GM23338 (cell line): ENCODE results near the gene LRRFIP2. TPM values are rescaled to one million over a fixed set of nuclear protein-coding genes. Genes with fewer than 3 reads are reported as not detected.

ENCODE experiments used
- ATAC-seq: fragments of 200-7000 bp; cut with Tn5 transposase; 3 replicates; pipeline ENCODE4 v1.9.1; 2020
- DNase-seq: peaks from one replicate; pipeline ENCODE4 v3.0.0-alpha.2; 2015; ENCODE audit warnings: low spot score
- H2AFZ ChIP-seq: fragments of 200-600 bp; sonication (generic); 2 replicates; pipeline ENCODE4 v1.8.0; 2016; ENCODE audit warnings: antibody characterized with exemption, mild to moderate bottlenecking, moderate library complexity
- H3F3A ChIP-seq: fragments of 200-600 bp; sonication (generic); replicated peaks from 2 replicates; pipeline ENCODE4 v1.8.0; 2017; ENCODE audit warnings: antibody characterized with exemption, mixed run types, low read depth
- H3K27ac ChIP-seq: fragments of 200-600 bp; sonication (generic); 2 replicates; pipeline ENCODE4 v1.6.1; 2016; ENCODE audit warnings: low read depth
- H3K27me3 ChIP-seq: fragments of 200-600 bp; sonication (generic); 2 replicates; pipeline ENCODE4 v1.8.0; 2016; ENCODE audit warnings: mild to moderate bottlenecking, mixed run types, moderate library complexity; ENCODE audit not compliant: insufficient read depth
- H3K36me3 ChIP-seq: fragments of 200-600 bp; sonication (generic); 2 replicates; pipeline ENCODE4 v1.8.0; 2016; ENCODE audit warnings: mild to moderate bottlenecking; ENCODE audit not compliant: insufficient read depth
- H3K4me1 ChIP-seq: fragments of 200-600 bp; sonication (generic); 2 replicates; pipeline ENCODE4 v1.8.0; 2016; ENCODE audit warnings: mild to moderate bottlenecking, moderate library complexity; ENCODE audit not compliant: insufficient read depth
- H3K4me2 ChIP-seq: fragments of 200-600 bp; sonication (generic); 2 replicates; pipeline ENCODE4 v1.7.1; 2017; ENCODE audit warnings: mixed run types
- H3K4me3 ChIP-seq: fragments of 200-600 bp; sonication (generic); 2 replicates; pipeline ENCODE4 v1.6.1; 2016; ENCODE audit warnings: mixed run types
- H3K79me2 ChIP-seq: fragments of 200-600 bp; sonication (generic); replicated peaks from 2 replicates; pipeline ENCODE4 v1.8.0; 2017; ENCODE audit warnings: mild to moderate bottlenecking; ENCODE audit not compliant: insufficient read depth
- H3K9me2 ChIP-seq: fragments of 200-600 bp; sonication (generic); 2 replicates; pipeline ENCODE4 v1.8.0; 2017; ENCODE audit not compliant: insufficient read depth
- H4K20me1 ChIP-seq: fragments of 200-600 bp; sonication (generic); replicated peaks from 2 replicates; pipeline ENCODE4 v1.8.0; 2017; ENCODE audit warnings: mild to moderate bottlenecking; ENCODE audit not compliant: insufficient read depth
- H3K27ac Mint-ChIP-seq: 2 replicates; pipeline ENCODE4 v1.8.0; 2020; ENCODE audit warnings: inconsistent platforms, mild to moderate bottlenecking, moderate library complexity, mixed read lengths
- H3K27me3 Mint-ChIP-seq: 3 replicates; pipeline ENCODE4 v1.8.0; 2022; ENCODE audit warnings: low read depth, mild to moderate bottlenecking, moderate library complexity, mixed read lengths, inconsistent platforms; ENCODE audit not compliant: insufficient read depth, poor library complexity
- H3K36me3 Mint-ChIP-seq: 3 replicates; pipeline ENCODE4 v1.8.0; 2021; ENCODE audit warnings: low read depth, mild to moderate bottlenecking, inconsistent platforms, moderate library complexity, mixed read lengths
- H3K4me1 Mint-ChIP-seq: 3 replicates; pipeline ENCODE4 v1.8.0; 2020; ENCODE audit warnings: mild to moderate bottlenecking, inconsistent platforms, mixed read lengths
- H3K4me3 Mint-ChIP-seq: 3 replicates; pipeline ENCODE4 v1.8.0; 2021; ENCODE audit warnings: moderate library complexity, mild to moderate bottlenecking, inconsistent platforms, mixed read lengths
- H3K9me3 Mint-ChIP-seq: 3 replicates; pipeline ENCODE4 v1.8.0; 2020; ENCODE audit warnings: moderate library complexity, mild to moderate bottlenecking, inconsistent platforms, mixed read lengths
- CREB1 ChIP-seq: fragments of 250-450 bp; sonication (Bioruptor Pico); IDR thresholded peaks from 2 replicates; pipeline ENCODE4 v1.5.0; 2020; ENCODE audit warnings: low read depth, mild to moderate bottlenecking, moderate library complexity
- EZH2 ChIP-seq: fragments of 200-600 bp; sonication (generic); IDR thresholded peaks from one replicate; pipeline ENCODE4 v1.8.0; 2017; ENCODE audit warnings: antibody characterized with exemption, mild to moderate bottlenecking, low read depth; ENCODE audit not compliant: unreplicated experiment
- JUNB ChIP-seq: IDR thresholded peaks from one replicate; pipeline ENCODE4 v1.6.1; 2016; ENCODE audit warnings: antibody characterized with exemption; ENCODE audit not compliant: unreplicated experiment
- NANOG ChIP-seq: IDR thresholded peaks from 2 replicates; pipeline ENCODE4 v1.6.1; 2016; ENCODE audit warnings: antibody characterized with exemption, borderline replicate concordance
- POLR2AphosphoS5 ChIP-seq: IDR thresholded peaks from 2 replicates; pipeline ENCODE4 v1.6.1; 2016; ENCODE audit warnings: antibody characterized with exemption, low read depth
- ZNF331 ChIP-seq: fragments of 250-450 bp; sonication (Bioruptor Pico); IDR thresholded peaks from 2 replicates; pipeline ENCODE4 v1.5.0; 2020; ENCODE audit warnings: low read depth, mild to moderate bottlenecking, moderate library complexity
- polyA plus RNA-seq: library from polyadenylated mRNA; unstranded; fragments of >200 nt; fragmentation: Nextera tagmentation; extraction: Ambion mirVana; gene quantifications from 2 replicates; pipeline ENCODE4 v1.2.1, GENCODE V29; 2016
- total RNA-seq: library from RNA; depleted of rRNA; stranded (reverse); fragments of >200 nt; shearing (Covaris generic); gene quantifications from 2 replicates; pipeline ENCODE4 v1.2.3, GENCODE V29; 2014
- TF ChIP-seq, protein P1 (sequence below), 2 experiments: fragments of 200-600 bp in 1 of 2; sonication (generic) in 1 of 2; conservative IDR thresholded peaks; 2 replicates each; pipeline versions ENCODE4 v1.5.1 to v1.6.1; 2016 to 2017; ENCODE audit warnings: antibody characterized with exemption in 2 of 2, low read depth in 2 of 2, mild to moderate bottlenecking in 2 of 2, moderate library complexity in 1 of 2
- TF ChIP-seq, protein P2 (sequence below): fragments of 250-450 bp; sonication (Bioruptor Pico); IDR thresholded peaks from 2 replicates; pipeline ENCODE4 v1.5.0; 2020; ENCODE audit warnings: mild to moderate bottlenecking, moderate library complexity

The LRRFIP2 gene
- total and polyA plus RNA-seq, 2 experiments from 2014 or later = 20.3 to 29.0 TPM

DNA sequence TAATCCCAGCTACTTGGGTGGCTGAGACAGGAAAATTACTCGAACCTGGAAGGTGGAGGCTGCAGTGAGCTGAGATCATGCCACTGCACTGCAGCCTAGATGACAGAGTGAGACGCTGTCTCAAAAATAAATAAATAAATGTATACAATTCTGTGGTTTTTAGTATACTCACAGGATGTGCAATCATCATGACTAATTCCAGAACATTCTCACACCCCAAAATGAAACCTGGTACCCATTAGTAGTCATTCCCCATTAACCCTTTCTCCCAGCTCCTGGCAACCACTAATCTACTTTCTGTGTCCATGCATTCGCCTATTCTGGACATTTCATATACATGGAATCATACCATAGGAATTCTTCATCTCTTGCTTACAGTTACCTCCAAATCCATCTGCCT, 44.5 kb downstream of the LRRFIP2 start:
- H3K27me3 Mint-ChIP-seq = no peaks in the 10 kb centered on the region
- no peak overlapping the region for H3K27ac ChIP-seq
- H3K27ac Mint-ChIP-seq = no peak overlapping the region
- H3K36me3 ChIP-seq = no peaks in the 10 kb centered on the region
- no peaks in the 10 kb centered on the region for H3K36me3 Mint-ChIP-seq
- H3K4me1 ChIP-seq = peaks cover 10% of the 10 kb centered on the region; the same call in 1 of the 2 replicates
- no peak overlapping the region for H3K4me2 ChIP-seq
- no peaks in the 10 kb centered on the region for H3K27me3 ChIP-seq
- no peaks in the 10 kb centered on the region for H3F3A ChIP-seq
- no peaks in the 10 kb centered on the region for H3K9me2 ChIP-seq
- ATAC-seq = no peak
- H3K4me3 Mint-ChIP-seq = no peak overlapping the region
- no peak for DNase-seq
- no peak overlapping the region for H2AFZ ChIP-seq
- H3K9me3 Mint-ChIP-seq = no peaks in the 10 kb centered on the region
- peaks cover 10% of the 10 kb centered on the region; the same call in 2 of the 3 replicates for H3K4me1 Mint-ChIP-seq
- TF ChIP-seq, protein P1, sequence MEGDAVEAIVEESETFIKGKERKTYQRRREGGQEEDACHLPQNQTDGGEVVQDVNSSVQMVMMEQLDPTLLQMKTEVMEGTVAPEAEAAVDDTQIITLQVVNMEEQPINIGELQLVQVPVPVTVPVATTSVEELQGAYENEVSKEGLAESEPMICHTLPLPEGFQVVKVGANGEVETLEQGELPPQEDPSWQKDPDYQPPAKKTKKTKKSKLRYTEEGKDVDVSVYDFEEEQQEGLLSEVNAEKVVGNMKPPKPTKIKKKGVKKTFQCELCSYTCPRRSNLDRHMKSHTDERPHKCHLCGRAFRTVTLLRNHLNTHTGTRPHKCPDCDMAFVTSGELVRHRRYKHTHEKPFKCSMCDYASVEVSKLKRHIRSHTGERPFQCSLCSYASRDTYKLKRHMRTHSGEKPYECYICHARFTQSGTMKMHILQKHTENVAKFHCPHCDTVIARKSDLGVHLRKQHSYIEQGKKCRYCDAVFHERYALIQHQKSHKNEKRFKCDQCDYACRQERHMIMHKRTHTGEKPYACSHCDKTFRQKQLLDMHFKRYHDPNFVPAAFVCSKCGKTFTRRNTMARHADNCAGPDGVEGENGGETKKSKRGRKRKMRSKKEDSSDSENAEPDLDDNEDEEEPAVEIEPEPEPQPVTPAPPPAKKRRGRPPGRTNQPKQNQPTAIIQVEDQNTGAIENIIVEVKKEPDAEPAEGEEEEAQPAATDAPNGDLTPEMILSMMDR (conservative IDR thresholded peaks at IDR 0.05; ENCODE audit: low read depth in 2 of 2) = no peak
- no peaks in the 10 kb centered on the region for H4K20me1 ChIP-seq
- no peak overlapping the region for H3K4me3 ChIP-seq
- H3K79me2 ChIP-seq = peaks cover 5% of the 10 kb centered on the region; the same call in 1 of the 2 replicates

DNA sequence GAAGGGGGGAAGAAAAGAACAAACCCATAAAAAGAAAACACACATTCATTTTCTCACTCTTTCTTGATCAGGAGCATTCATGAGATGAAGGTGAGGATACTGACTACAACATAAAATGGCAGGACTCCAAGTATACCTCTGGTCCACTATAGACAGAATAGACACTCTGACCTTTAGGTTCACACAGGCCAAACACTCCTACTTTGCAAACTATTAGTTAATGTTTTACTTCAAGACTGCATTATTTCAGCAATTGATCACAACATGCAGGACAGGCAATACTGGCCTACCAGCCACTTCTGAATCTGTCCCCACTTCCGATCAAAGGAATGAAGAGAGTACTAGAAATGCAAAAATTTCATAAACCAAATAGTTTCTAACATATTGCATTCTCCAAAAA, 47.0 kb downstream of the LRRFIP2 start:
- Mint-ChIP-seq H3K4me3 (no peak overlapping the region), H3K27me3 (no peaks in the 10 kb centered on the region), H3K9me3 (no peaks in the 10 kb centered on the region), H3K36me3 (no peaks in the 10 kb centered on the region), H3K4me1 (peaks cover 8% of the 10 kb centered on the region; the same call in 2 of the 3 replicates), H3K27ac (no peak overlapping the region)
- no peaks in the 10 kb centered on the region for H3K36me3 ChIP-seq
- ATAC-seq (no peak), DNase-seq (no peak)
- peaks cover 7% of the 10 kb centered on the region; the same call in 1 of the 2 replicates for H3K4me1 ChIP-seq
- no peak overlapping the region for H3K27ac ChIP-seq
- H3F3A ChIP-seq = no peaks in the 10 kb centered on the region
- H3K9me2 ChIP-seq = no peaks in the 10 kb centered on the region
- no peaks in the 10 kb centered on the region for H4K20me1 ChIP-seq
- H2AFZ ChIP-seq = no peak overlapping the region
- no peaks in the 10 kb centered on the region for H3K27me3 ChIP-seq
- no peaks in the 10 kb centered on the region for H3K79me2 ChIP-seq
- no peak overlapping the region for H3K4me3 ChIP-seq
- H3K4me2 ChIP-seq = no peak overlapping the region
- TF ChIP-seq JUNB = no peak
- TF ChIP-seq, protein P2, sequence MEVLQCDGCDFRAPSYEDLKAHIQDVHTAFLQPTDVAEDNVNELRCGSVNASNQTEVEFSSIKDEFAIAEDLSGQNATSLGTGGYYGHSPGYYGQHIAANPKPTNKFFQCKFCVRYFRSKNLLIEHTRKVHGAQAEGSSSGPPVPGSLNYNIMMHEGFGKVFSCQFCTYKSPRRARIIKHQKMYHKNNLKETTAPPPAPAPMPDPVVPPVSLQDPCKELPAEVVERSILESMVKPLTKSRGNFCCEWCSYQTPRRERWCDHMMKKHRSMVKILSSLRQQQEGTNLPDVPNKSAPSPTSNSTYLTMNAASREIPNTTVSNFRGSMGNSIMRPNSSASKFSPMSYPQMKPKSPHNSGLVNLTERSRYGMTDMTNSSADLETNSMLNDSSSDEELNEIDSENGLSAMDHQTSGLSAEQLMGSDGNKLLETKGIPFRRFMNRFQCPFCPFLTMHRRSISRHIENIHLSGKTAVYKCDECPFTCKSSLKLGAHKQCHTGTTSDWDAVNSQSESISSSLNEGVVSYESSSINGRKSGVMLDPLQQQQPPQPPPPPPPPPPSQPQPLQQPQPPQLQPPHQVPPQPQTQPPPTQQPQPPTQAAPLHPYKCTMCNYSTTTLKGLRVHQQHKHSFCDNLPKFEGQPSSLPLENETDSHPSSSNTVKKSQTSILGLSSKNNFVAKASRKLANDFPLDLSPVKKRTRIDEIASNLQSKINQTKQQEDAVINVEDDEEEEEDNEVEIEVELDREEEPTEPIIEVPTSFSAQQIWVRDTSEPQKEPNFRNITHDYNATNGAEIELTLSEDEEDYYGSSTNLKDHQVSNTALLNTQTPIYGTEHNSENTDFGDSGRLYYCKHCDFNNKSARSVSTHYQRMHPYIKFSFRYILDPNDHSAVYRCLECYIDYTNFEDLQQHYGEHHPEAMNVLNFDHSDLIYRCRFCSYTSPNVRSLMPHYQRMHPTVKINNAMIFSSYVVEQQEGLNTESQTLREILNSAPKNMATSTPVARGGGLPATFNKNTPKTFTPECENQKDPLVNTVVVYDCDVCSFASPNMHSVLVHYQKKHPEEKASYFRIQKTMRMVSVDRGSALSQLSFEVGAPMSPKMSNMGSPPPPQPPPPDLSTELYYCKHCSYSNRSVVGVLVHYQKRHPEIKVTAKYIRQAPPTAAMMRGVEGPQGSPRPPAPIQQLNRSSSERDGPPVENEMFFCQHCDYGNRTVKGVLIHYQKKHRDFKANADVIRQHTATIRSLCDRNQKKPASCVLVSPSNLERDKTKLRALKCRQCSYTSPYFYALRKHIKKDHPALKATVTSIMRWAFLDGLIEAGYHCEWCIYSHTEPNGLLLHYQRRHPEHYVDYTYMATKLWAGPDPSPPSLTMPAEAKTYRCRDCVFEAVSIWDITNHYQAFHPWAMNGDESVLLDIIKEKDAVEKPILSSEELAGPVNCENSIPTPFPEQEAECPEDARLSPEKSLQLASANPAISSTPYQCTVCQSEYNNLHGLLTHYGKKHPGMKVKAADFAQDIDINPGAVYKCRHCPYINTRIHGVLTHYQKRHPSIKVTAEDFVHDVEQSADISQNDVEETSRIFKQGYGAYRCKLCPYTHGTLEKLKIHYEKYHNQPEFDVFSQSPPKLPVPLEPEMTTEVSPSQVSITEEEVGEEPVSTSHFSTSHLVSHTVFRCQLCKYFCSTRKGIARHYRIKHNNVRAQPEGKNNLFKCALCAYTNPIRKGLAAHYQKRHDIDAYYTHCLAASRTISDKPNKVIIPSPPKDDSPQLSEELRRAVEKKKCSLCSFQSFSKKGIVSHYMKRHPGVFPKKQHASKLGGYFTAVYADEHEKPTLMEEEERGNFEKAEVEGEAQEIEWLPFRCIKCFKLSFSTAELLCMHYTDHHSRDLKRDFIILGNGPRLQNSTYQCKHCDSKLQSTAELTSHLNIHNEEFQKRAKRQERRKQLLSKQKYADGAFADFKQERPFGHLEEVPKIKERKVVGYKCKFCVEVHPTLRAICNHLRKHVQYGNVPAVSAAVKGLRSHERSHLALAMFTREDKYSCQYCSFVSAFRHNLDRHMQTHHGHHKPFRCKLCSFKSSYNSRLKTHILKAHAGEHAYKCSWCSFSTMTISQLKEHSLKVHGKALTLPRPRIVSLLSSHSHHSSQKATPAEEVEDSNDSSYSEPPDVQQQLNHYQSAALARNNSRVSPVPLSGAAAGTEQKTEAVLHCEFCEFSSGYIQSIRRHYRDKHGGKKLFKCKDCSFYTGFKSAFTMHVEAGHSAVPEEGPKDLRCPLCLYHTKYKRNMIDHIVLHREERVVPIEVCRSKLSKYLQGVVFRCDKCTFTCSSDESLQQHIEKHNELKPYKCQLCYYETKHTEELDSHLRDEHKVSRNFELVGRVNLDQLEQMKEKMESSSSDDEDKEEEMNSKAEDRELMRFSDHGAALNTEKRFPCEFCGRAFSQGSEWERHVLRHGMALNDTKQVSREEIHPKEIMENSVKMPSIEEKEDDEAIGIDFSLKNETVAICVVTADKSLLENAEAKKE (CRISPR knock-in tag) = no peak
- TF ChIP-seq, protein P1 (conservative IDR thresholded peaks at IDR 0.05; ENCODE audit: low read depth in 2 of 2) = no peak
- TF ChIP-seq CREB1 (CRISPR knock-in tag) = no peak
- TF ChIP-seq NANOG = no peak
- TF ChIP-seq POLR2AphosphoS5 = no peak
- no peak for TF ChIP-seq EZH2
- no peak for TF ChIP-seq ZNF331 (CRISPR knock-in tag)
